Measurements from ENCODE around the gene IL5RA. TPM values are rescaled to one million over a fixed set of nuclear protein-coding genes. Genes with fewer than 3 reads are reported as not detected.

Gene IL5RA
- total RNA-seq, 4 donors from 2014 or later: 0.59 TPM; not detected in 3

- no peak for TF ChIP-seq EP300 (IDR thresholded peaks at IDR 0.05)
- Histone ChIP-seq H3K27me3 (no peaks in the 10 kb centered on the region), H3K4me3 (no peak overlapping the region), H3K9me3 (no peaks in the 10 kb centered on the region), H3K36me3 (no peaks in the 10 kb centered on the region), H3K27ac (no peak overlapping the region), H3K4me1 (no peaks in the 10 kb centered on the region)
- no peak for DNase-seq (ENCODE audit: low spot score in 2 of 2)
- WGBS, 2 donors: 79 to 86% methylated on average over 5 of the region's 5 CpGs
These were observed 82.1 kb downstream of the IL5RA start for GRCh38 chr3:3027976-3028567.

GRCh38 chr3:3023111-3023745, 86.9 kb downstream of the IL5RA start:
- TF ChIP-seq POLR2A (IDR thresholded peaks at IDR 0.05) (no peak), EP300 (IDR thresholded peaks at IDR 0.05) (no peak), CTCF (IDR thresholded peaks at IDR 0.05) (no peak)
- no peaks in the 10 kb centered on the region for H3K9me3 ChIP-seq
- no peak for DNase-seq (ENCODE audit: low spot score in 2 of 2)
- WGBS, 2 donors: 56 to 61% methylated on average over 7 of the region's 7 CpGs
- no peaks in the 10 kb centered on the region for H3K27me3 ChIP-seq
- no peak overlapping the region for H3K27ac ChIP-seq
- no peaks in the 10 kb centered on the region for H3K36me3 ChIP-seq
- H3K4me1 ChIP-seq: no peaks in the 10 kb centered on the region
- no peak overlapping the region for H3K4me3 ChIP-seq

DNA sequence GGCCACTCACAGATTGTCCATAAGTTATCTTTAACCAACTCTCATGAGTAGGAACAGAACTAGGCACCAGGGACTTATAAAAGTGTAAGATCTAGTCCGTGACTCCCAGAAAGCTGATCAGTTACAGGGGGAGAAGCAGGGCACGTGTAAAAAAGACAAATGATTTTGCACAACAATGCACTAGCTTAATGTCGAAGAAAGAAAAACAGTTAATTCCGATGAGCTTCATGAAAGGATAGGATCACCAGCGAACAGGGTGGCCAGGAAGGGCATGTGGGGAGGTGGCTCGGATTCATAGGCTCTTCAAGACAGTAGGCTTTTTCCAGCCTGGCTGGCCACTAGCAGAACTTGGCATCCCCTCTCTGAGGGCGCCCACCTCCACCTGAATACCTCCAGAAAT, 90.0 kb downstream of the IL5RA start:
- no peak for DNase-seq (ENCODE audit: low spot score in 2 of 2)
- no peaks in the 10 kb centered on the region for H3K36me3 ChIP-seq
- no peak overlapping the region for H3K4me3 ChIP-seq
- H3K9me3 ChIP-seq: no peaks in the 10 kb centered on the region
- 78 to 82% methylated on average over 7 of the region's 7 CpGs for WGBS, 2 donors
- TF ChIP-seq EP300 (IDR thresholded peaks at IDR 0.05): no peak
- H3K4me1 ChIP-seq: peaks cover 0 to 5% (median 0%) of the 10 kb centered on the region in 4 donors
- no peak overlapping the region for H3K27ac ChIP-seq
- no peaks in the 10 kb centered on the region for H3K27me3 ChIP-seq

Small RNAs within 50 kb of the gene (small RNA-seq; reads per million reads assigned to genes)
- gene RF00416: not detected

Other genes with a start within 250 kb of the IL5RA start
- 10 to 100 TPM; 12.9 to 25.5 (median 16.5) TPM for gene TRNT1, start 16.6 kb upstream of the IL5RA start, total RNA-seq
- 100 to 1,000 TPM in 3 of 4 donors, 10 to 100 TPM in 1; 97.5 to 115 (median 109) TPM for gene CRBN, start 69.3 kb upstream of the IL5RA start, total RNA-seq